Mesothelial cell of epicardium (in vitro differentiated cells): ENCODE measurements around the gene RUSF1. TPM values are rescaled to one million over a fixed set of nuclear protein-coding genes. Genes with fewer than 3 reads are reported as not detected.
"Not testable (repeated sequence)": the region's sequence is repeated elsewhere in the genome, so short reads cannot be mapped to it uniquely, and the experiment has no call there.

ENCODE experiments used
- DNase-seq, 2 experiments: peaks; one replicate each; pipeline ENCODE4 v3.0.0; 2021; ENCODE audit warnings: low spot score in 2 of 2; ENCODE audit not compliant: unreplicated experiment in 2 of 2
- H3K27ac Mint-ChIP-seq: 2 replicates; pipeline ENCODE4 v1.8.0; 2021; ENCODE audit warnings: mixed read lengths
- H3K27me3 Mint-ChIP-seq: 2 replicates; pipeline ENCODE4 v1.8.0; 2021; ENCODE audit warnings: low read depth, mixed read lengths
- H3K36me3 Mint-ChIP-seq: 2 replicates; pipeline ENCODE4 v1.8.0; 2021; ENCODE audit warnings: mixed read lengths
- H3K4me1 Mint-ChIP-seq: 2 replicates; pipeline ENCODE4 v1.8.0; 2021; ENCODE audit warnings: mixed read lengths
- H3K4me3 Mint-ChIP-seq: 2 replicates; pipeline ENCODE4 v1.8.0; 2021; ENCODE audit warnings: mild to moderate bottlenecking, moderate library complexity, mixed read lengths
- H3K9me3 Mint-ChIP-seq: 2 replicates; pipeline ENCODE4 v1.8.0; 2021; ENCODE audit warnings: mixed read lengths
- CTCF ChIP-seq: fragments of 200-600 bp; sonication (generic); IDR thresholded peaks from one replicate; pipeline ENCODE4 v1.5.0; 2021; ENCODE audit warnings: antibody characterized with exemption; ENCODE audit not compliant: unreplicated experiment
- total RNA-seq: library from RNA; stranded (reverse); gene quantifications from 3 replicates; pipeline ENCODE4 v1.2.1, GENCODE V29; 2021

The RUSF1 gene
- total RNA-seq, 1 donor from 2014 or later: 88.9 TPM

- H3K27me3 Mint-ChIP-seq: peaks cover 45% of the 10 kb centered on the region
- no peak for DNase-seq
- no peaks in the 10 kb centered on the region for H3K9me3 Mint-ChIP-seq
- H3K36me3 Mint-ChIP-seq: no peaks in the 10 kb centered on the region
- peak overlapping the region; percentile 60 for H3K4me3 Mint-ChIP-seq
- H3K27ac Mint-ChIP-seq: no peak overlapping the region
- H3K4me1 Mint-ChIP-seq: peaks cover 2% of the 10 kb centered on the region
- no peak for TF ChIP-seq CTCF
These were observed 21.1 kb upstream of the RUSF1 start for GRCh38 chr16:31529108-31529936.

GRCh38 chr16:31528523-31529107, 20.4 kb upstream of the RUSF1 start:
- Mint-ChIP-seq H3K4me3 (peak overlapping the region; percentile 60), H3K4me1 (peaks cover 2% of the 10 kb centered on the region), H3K9me3 (no peaks in the 10 kb centered on the region), H3K36me3 (no peaks in the 10 kb centered on the region), H3K27ac (no peak overlapping the region), H3K27me3 (peaks cover 47% of the 10 kb centered on the region)
- TF ChIP-seq CTCF: no peak
- no peak for DNase-seq

GRCh38 chr16:31527734-31528274, 19.6 kb upstream of the RUSF1 start, which contains the start of gene AHSP:
TSS of gene AHSP (plus strand) at chr16:31527900. CDS start at chr16:31528140, 240 bp downstream.
- Mint-ChIP-seq H3K27ac (no peak within 1 kb of the TSS), H3K9me3 (no peaks in the 10 kb centered on the region), H3K27me3 (peaks cover 44% of the 10 kb centered on the region), H3K36me3 (no peaks in the 10 kb centered on the region), H3K4me1 (peaks cover 2% of the 10 kb centered on the region), H3K4me3 (peak within 1 kb of the TSS; percentile 60)
- no peak for TF ChIP-seq CTCF
- no peak for DNase-seq

- Mint-ChIP-seq H3K4me3 (no peak overlapping the region), H3K4me1 (peaks cover 2% of the 10 kb centered on the region), H3K27me3 (peaks cover 47% of the 10 kb centered on the region), H3K36me3 (no peaks in the 10 kb centered on the region), H3K9me3 (no peaks in the 10 kb centered on the region), H3K27ac (no peak overlapping the region)
- no peak for DNase-seq
- no peak for TF ChIP-seq CTCF
These were observed 16.9 kb upstream of the RUSF1 start for GRCh38 chr16:31525113-31525512.

GRCh38 chr16:31523768-31524167, 15.6 kb upstream of the RUSF1 start:
- not testable (repeated sequence) for H3K9me3 Mint-ChIP-seq, H3K36me3 Mint-ChIP-seq, H3K4me1 Mint-ChIP-seq, H3K4me3 Mint-ChIP-seq, H3K27ac Mint-ChIP-seq, DNase-seq
- H3K27me3 Mint-ChIP-seq: peaks cover 41% of the 10 kb centered on the region

GRCh38 chr16:31522071-31522470, 13.9 kb upstream of the RUSF1 start:
- DNase-seq: no peak
- H3K9me3 Mint-ChIP-seq: peaks cover 9% of the 10 kb centered on the region
- peaks cover 24% of the 10 kb centered on the region for H3K27me3 Mint-ChIP-seq
- no peak overlapping the region for H3K4me3 Mint-ChIP-seq
- H3K4me1 Mint-ChIP-seq: no peaks in the 10 kb centered on the region
- H3K36me3 Mint-ChIP-seq: no peaks in the 10 kb centered on the region
- no peak for TF ChIP-seq CTCF
- no peak overlapping the region for H3K27ac Mint-ChIP-seq
